Measurements from ENCODE around the gene PLXNB1.

PLXNB1 gene

GRCh38 chr3:48434591-48435222 lies 4.8 kb upstream of the PLXNB1 start:
- no peak for DNase-seq (ENCODE audit: low read depth)

DNA sequence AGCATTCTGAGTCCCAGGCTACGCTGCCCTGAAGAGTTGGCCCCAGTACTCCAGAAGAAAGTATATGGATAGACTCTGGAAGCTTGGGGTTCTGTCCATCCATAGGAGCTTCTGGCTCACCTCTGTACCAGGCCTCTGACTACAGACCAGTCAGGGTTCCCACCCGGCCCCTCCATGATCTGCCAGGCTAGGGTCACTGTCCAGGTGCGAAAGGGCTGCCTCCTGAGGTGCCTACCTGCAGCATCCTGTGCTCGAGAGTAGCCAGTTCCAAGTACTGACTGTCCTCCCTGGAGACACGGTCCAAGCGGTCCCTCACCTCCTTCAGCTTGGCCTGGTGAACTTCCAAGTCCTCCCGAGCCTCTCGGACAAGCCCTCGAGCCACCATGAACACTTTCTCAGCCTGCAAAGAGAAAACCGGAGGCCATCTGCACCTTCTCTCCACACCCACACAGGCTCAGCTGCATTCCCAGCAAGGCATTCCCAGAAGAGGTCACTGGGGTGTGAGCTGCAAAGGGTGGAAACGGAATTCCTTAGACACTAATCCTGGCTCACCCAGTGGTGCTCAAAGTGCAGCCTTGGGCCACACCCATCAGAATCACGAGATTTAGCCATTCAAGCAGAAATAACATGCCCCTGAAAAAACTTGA lies 3.7 kb upstream of the PLXNB1 start:
- DNase-seq (ENCODE audit: low read depth): peak; percentile 33

DNA sequence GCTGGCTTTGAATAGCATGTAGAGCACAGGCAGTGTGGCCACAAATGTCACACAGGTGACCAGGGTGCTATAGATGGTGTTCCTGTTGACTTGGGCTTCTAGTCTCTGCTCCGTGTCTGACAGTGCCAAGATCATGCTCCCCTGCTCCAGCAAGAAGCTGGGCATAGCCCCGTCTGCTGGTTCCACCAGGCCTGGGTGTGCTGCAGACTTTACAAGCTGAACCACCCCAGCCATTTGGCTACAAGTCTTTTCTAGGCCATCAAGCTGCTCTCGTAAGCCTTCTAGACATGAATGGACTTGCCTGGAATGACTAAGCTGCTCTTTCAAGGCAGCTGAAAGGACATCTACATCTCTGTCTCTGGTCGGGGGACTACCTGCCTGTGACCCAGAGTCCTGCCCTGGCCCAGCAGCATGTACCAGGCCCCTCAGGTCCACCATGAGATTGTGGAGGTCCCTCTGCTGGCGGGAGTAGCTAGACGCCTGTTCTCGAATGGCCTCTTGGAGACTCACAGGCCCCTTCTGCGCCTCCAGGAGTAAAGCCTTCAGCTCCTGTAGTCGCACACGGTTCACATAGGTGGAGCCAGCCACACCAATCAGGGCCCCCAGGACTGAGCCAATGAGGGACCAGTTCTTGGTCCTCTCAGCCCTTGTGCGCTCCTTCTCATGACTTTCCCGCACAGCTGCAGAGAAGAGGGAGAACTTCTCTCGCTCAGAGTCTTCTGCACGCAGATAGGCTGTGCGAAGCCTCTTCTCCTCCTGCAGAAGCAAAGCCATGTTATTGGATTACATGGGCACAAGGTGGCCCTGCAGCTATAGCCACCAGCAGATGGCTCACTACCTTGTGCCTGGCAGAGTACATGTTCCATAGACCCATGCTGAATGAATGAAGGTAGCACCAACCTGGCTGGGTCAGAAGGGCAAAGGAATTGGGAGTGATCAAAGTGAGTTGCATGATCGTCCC lies 2.8 kb upstream of the PLXNB1 start:
- no peak for DNase-seq (ENCODE audit: low read depth)

DNA sequence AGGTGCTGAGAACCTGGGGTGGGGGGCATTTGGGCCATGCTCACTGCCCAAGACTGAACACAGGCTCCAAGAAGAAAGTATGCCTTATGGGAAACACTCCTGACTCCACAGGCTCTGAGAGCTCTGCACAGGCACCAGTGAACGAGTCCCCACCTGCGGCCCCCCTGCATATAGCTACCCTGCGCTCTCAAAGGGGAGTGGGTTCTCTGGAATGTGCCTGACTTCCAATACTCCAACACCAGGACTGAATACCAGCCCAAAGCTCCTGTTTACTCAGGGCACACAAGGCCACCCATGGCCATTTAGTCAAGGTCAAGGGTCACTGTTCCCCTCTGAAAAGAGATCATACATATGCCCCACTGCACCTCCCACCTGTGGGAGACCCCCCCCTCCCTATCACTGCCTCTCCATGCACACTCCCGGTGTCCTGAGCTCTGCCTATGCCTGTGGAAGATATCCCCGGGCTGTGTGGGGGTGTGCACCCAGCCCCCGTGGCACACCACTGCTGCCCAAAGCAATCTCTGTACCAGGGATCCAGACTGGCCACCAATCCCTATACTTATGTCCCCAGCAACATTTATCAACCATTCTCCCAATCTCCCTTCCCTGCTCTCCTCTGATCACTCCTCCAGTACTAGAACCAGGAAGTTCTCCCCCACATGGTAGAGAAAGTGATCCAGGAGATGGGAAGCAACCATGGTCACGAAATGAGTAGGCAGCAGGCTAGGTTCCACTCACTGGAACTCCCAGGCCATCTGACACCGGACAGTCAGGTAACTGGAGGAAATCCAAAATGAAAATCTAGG lies 1.5 kb upstream of the PLXNB1 start:
- DNase-seq (ENCODE audit: low read depth): no peak

DNA sequence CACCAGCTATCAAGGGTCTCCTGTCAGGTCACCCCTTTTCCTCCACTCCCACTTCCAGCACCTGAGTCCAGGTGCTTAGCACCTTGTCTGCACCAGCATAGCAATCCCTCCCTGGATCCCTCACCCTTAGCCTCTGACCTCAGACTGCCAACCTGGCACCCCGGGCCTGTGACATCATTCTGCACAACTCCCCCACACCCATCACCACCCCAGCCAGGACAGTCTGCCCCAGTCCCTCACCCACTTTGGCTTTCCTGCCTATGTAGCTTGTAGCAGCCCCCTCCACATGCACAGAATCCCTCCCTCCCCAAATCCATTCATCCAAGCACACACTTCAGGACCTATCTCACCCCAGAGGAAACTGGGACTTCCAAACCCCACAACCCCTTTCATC lies 819 bp upstream of the PLXNB1 start:
- no peak for DNase-seq (ENCODE audit: low read depth)

- no peak for DNase-seq (ENCODE audit: low read depth)
Observed at GRCh38 chr3:48429317-48429959, 448 bp downstream of the PLXNB1 start.

GRCh38 chr3:48428572-48429316 lies 1.1 kb downstream of the PLXNB1 start:
- DNase-seq (ENCODE audit: low read depth): no peak

DNA sequence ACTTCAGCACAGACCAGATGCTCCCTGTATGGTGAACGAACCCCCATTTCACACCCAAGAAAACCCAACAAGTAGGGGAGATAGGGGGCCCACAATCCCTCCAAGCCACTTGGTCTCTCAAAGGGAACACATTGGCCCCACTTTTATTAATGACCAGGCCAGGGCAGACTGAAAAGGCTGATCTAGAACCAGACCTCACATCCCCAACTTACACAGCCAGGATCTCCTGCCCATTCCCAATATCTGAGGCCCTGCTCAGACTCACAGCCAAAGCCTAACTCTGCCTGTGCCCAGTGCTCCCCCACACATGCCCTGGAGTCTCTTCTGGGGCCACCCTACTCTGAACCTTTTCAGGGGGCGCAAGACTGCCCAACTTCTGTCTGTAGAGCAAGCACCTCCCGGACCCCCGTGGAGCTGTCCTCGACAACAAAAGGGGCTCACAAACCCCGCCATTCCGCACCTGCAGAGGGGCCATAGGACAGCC lies 1.8 kb downstream of the PLXNB1 start:
- DNase-seq (ENCODE audit: low read depth): no peak

- no peak for DNase-seq (ENCODE audit: low read depth)
Observed at GRCh38 chr3:48427630-48427962, 2.3 kb downstream of the PLXNB1 start.

DNA sequence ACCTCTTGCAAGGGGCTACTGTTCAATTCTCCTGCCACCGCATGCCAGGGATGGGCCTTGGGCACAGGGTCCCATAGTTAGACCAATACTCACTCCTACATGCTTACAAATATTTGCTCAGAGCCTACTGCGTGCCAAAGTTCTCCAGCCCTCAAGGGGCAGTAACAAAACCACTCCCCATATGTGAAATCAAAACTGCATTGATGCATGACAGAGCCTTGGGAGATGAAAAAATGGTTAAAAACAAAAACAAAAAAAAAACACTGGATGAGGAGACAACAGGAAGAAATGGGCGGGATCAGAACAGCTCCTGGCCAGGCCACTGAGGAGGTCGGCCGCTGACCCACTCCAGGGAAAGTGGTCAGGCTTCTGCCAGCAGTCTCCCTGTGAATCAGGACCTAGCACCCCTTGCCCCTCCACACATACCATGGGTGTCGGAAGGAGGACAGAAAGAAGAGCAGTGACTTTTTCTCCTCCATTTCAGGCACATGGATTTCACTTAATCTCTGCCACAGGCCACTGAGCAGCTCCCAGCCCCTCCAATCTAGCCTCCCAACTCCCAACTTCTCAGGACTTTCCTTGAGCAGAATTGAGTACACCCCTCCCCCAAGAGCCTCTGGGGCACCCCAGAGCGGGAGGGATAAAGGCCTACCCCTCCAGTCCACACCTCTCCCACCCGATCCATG lies 2.8 kb downstream of the PLXNB1 start:
- no peak for DNase-seq (ENCODE audit: low read depth)

GRCh38 chr3:48426401-48426909 lies 3.4 kb downstream of the PLXNB1 start:
- DNase-seq (ENCODE audit: low read depth): no peak

DNA sequence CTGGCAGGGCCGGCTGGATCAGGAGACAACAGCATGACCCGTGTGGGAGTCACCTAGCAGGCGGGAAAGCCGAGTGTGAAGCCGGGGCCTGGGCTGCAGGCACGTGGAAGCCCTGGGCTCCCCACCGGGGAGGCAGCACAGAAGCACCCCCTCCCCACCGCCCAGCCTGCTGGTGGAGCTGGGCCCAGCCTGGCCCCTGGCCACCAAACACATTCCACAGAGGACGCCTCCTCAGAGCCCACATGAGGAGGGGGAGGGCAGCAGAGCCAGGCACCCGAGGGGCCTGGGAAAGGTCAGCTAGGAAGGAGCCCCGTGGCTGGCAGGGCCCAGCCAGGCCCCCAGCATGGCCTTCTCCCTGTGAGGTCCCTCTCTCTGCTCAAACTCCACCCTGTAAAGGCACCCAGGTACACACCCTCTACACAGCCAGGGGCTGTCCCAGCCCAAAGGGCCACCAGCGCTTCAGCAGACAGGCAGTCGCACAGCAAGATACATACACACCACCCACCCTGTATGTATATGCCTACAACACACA lies 4.5 kb downstream of the PLXNB1 start:
- DNase-seq (ENCODE audit: low read depth): no peak

DNA sequence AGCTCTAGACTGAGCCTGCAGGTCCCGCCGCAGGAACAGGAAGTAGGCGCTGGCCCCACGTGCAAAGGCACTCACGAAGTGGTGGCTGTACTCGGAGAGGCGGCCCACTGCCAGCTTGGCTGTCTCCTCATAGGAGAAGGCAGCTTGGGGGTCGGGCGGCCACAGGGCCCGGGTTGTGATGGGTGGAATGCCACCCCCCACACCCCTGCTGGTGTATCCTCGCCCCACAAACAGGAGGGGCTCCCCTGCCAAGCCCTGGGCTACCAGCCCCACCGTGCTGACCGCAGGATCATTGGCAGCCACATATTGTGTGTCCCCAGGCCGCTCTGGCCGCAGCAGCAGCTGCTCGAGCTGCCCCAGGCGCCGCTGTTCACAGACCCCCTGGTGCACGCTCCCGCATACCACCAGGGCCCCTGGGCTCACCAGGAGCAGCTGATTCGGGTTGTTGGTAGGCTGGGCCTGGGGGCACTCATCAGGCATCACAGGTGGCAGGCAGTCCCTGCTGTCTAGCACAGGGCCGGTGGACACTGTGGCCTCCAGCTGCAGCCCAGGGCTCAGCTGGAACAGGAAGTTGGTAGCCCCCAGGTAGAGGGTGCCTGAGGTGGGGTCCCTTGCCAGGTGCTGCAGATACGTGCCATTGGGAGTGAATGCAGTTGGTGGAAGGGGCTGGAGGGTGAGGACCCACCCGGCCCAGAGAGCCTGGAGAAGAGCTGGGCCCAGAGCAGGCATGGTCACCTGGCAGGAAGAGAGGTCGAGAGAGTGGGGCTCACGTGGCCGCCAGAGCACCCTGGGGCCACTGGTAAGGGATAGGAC lies 5.8 kb downstream of the PLXNB1 start:
- DNase-seq (ENCODE audit: low read depth): no peak

DNA sequence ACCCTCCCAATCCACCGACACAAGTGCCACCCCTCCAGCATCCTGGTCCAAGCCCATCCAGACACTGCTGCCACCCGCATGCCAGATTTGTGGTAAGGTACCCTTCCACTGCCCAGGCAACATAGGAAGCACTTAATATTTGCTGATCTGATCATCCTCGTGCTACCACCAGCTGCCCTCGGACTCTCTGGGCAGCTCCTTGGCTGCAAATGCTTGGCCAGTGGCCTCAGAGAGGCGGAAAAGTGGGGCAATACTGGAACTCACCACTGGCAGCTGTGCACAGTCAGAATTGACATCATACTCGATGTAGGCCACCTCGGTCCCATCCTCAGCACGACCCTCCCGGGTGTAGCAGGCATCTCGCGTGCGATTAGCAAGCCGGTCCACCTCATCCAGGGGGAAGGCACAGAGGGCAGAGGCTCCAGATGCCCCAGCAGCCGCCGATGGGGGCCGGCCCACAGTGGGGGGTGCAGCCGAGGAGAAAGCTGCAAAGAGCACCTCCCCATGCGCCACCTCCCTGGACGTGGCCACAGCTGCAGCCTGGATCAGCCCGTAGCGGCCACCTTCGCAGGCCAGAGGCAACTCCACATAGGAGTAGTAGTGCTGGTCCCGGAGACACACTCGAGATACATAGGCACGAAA lies 6.5 kb downstream of the PLXNB1 start:
- no peak for DNase-seq (ENCODE audit: low read depth)

GRCh38 chr3:48422681-48423080 lies 7.2 kb downstream of the PLXNB1 start:
- no peak for DNase-seq (ENCODE audit: low read depth)

DNA sequence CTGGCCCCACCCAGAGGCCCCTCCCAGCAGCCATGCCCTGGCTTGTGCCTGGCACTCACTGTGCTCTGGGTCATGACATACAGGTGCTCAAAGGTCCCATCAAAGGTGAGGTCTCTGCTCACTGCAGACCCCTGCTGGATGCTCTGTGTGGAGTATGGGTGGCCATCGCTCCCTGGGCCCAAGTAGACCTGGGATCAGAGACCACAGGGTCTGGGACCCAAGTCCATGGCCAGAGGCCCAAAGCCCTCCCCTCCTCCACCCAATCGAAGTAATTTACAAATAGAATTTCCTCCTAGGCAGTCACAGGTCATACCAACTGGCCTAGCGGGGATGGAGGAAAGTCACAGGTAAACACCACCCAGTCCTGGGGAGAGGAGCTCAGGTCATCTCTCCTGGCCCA lies 7.6 kb downstream of the PLXNB1 start:
- DNase-seq (ENCODE audit: low read depth): no peak

DNA sequence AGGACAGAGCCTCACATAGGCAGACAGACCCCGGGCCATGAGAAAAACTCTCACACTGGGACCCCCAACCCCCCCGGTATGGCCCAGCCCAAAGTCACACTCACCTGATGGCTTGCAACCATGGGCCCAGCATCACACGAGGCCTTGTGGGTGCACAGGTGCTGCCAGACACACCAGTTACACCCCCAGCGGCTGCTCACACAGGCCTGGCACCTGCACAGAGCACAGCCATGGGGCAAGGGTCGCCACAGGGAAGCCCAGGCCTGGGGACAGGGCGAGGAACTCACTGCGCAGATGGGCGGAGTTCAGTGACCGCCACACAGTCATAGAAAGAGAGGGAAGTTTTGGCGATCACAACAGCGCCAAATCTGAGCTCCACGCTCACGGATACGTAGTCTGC lies 9.3 kb downstream of the PLXNB1 start:
- no peak for DNase-seq (ENCODE audit: low read depth)

- no peak for DNase-seq (ENCODE audit: low read depth)
Observed at GRCh38 chr3:48419597-48419996, 10.3 kb downstream of the PLXNB1 start.

All from stromal cell of bone marrow (primary cell).